Hypothalamus (tissue), 51 donors: Measurements from ENCODE around the gene CDC25B.

Experiments
- DNase-seq, 51 donors: peaks; one replicate each; lab custom pipeline; 2025; lab: John Stamatoyannopoulos, UW

Gene CDC25B

DNA sequence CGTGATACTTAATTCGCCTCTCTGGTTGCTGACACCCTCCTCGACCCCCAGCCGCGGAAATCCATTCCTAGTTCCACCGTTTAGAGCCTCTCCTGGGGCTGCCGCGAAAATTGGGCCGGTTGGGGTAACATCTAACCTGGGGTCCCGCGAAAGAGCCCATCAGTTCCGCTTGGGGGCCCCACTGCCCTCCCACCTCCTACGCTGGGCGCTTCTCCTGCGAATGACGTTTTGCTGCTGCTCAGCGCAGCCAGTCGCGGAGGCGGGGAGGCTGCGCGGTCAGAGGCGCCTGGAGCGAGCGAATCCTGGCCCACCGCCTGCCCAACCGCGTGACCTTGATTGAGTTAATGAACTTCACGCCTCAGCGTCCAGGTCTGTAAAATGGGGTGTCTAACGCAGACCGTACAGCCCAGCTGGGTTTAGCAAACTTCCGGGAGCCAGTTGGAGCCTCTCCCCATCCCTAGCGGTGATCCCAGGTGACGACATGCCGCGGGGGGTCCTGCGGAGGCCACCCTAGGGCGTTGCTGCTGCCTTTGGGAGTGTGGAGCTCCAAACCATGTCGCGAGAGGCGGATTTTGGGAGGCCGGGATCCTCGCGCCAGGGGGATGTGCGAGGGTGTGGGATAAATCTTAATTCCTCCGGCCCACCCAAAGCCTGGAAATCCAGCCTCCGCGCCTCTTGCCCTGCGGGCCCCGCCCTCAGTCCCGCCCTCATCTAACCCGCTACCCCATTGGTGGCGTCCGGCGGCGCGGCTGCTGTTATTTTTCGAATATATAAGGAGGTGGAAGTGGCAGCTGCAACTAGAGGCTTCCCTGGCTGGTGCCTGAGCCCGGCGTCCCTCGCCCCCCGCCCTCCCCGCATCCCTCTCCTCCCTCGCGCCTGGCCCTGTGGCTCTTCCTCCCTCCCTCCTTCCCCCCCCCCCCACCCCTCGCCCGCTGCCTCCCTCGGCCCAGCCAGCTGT lies at the start of gene CDC25B:
Gene CDC25B, plus strand, starts transcription at position 800 of the 958 bp plus-strand sequence. CDS start 222 bp downstream, outside the sequence.
- peak; percentile 54 to 96 (median 90) for DNase-seq

DNA sequence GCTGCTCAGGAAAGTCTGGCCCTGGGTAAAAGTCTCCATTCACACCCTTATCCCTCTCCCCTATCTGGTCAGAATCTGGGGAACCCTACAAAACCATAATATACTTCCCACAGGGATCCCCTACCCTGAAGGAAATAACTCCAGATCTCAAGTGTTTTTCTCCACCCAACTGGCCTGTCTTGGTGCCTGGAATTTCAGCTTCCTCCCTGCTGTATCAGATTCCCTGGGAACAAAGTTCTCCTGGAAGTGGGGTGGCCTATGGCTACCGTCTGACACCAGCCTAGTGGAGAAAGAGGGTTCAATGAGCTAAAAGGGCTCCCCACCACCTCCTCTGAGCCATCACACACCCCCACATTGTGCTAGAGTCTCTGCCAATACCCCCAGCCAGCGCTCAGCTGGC lies 48.6 kb upstream of the CDC25B start:
- no peak for DNase-seq

DNA sequence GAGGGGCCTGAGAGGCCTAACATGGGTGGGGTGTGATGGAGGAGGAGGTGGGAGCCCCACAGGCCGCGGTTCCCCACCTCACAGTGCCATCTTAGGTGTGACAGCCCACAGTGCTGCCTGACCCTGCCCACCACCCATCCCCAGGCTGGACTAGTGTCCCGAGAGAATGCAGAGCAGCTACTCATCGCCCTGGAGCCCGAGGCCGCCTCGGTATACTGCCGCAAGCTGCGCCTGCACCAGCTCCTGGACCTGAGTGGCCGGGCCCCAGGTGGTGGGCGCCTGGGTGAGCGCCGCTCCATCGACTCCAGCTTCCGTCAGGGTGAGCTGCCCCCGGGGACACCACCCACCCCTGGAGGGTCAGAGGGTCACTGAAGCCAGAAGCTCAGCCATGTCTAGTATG lies 48.0 kb upstream of the CDC25B start:
- no peak for DNase-seq

DNA sequence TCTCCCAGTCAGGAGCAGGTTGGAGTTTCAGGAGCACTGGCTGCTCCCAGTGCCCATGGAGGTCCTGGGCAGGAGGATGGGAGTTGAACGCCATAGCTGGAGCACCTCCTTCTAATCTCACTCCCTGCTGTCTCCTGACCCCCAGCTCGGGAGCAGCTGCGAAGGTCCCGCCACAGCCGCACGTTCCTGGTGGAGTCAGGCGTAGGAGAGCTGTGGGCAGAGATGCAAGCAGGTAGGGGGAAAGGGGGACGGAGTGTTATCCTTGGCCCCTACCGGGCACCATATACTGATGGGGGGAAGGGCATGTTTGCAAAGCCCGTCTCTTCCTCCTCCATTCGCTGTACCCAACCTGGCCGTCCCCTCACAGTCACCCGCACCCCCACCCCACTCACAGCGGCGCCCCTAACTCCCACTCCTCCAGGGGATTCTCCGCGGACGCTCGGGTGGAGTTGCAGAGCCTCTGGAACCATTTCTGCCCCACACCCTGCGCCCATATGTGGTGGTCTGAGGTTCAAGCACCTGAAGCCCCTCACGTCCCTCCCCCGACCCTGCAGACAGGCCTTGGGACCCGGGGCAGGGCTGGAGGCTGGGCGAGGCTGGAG lies 46.9 kb upstream of the CDC25B start:
- DNase-seq = no peak

DNA sequence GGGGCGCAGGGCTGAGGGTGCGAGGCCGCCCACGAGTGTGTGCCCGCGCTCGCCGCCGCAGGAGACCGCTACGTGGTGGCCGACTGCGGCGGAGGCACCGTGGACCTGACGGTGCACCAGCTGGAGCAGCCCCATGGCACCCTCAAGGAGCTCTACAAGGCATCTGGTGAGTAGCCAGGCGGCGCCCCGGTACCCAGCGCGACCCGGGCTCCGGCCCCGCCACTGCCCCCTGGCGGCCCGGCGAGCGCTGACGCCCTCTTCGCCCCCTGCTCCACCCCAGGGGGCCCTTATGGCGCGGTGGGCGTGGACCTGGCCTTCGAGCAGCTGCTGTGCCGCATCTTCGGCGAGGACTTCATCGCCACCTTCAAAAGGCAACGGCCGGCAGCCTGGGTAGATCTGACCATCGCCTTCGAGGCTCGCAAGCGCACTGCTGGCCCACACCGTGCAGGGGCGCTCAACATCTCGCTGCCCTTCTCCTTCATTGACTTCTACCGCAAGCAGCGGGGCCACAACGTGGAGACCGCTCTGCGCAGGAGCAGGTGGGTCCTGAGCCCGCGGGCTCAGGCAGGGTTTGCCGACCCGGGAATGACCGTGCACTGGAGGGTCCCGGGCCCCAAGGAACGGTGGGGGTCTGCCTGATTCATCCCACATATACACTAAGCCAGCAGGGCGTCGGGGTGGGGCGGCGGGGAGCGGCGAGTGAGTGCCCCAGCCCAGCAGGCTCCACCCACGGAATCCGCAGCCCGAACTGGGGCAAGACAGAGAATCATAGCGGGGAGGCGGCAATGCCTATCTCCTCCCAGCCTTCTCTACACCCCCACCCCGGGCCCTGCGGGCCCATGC lies 46.2 kb upstream of the CDC25B start:
- DNase-seq = peak in 12 of 51 donors; percentile 4 to 60 (median 14)

DNA sequence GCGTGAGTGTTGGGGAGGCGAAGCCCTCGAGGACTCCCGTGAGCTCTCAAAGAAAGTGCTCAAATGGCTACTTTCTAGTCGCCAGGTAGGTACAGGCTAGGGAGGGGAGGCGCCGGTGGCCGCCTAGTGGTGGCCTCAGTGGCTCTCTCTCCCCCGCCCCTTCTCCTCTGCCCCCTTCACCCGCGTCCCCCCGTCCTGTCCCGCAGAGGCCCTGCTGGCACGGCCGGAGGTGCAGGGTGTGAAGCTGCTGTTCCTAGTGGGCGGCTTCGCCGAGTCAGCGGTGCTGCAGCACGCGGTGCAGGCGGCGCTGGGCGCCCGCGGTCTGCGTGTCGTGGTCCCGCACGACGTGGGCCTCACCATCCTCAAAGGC lies 44.8 kb upstream of the CDC25B start:
- no peak for DNase-seq

DNA sequence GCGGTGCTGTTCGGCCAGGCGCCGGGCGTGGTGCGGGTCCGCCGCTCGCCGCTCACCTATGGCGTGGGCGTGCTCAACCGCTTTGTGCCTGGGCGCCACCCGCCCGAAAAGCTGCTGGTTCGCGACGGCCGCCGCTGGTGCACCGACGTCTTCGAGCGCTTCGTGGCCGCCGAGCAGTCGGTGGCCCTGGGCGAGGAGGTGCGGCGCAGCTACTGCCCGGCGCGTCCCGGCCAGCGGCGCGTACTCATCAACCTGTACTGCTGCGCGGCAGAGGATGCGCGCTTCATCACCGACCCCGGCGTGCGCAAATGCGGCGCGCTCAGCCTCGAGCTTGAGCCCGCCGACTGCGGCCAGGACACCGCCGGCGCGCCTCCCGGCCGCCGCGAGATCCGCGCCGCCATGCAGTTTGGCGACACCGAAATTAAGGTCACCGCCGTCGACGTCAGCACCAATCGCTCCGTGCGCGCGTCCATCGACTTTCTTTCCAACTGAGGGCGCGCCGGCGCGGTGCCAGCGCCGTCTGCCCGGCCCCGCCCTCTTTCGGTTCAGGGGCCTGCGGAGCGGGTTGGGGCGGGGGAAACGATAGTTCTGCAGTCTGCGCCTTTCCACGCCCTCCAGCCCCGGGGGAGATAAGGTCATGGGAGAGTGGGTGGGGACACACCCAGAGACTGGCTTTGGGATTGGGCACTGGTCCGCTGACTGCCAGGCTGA lies 44.3 kb upstream of the CDC25B start:
- peak in 17 of 51 donors; percentile 8 to 65 (median 24) for DNase-seq

DNA sequence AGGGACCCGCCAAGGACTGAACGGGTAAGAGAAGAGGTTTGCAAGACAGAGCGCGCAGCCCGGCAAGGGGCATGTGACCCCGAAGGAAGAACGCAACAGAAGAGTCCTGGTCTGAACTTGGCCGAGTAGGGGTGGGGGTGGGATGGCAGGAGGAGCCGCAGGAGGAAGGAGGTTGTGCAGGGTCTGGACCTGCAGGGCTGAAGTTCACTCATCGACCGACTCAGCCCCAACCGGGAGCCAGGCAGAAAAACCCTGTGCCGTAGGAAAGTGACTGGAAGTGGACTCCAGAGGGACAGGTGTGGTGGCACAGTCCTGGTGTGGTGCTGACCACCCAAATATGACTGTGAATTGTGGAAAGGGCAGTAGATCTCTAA lies 43.7 kb upstream of the CDC25B start:
- peak in 1 of 51 donors; percentile 11 for DNase-seq

DNA sequence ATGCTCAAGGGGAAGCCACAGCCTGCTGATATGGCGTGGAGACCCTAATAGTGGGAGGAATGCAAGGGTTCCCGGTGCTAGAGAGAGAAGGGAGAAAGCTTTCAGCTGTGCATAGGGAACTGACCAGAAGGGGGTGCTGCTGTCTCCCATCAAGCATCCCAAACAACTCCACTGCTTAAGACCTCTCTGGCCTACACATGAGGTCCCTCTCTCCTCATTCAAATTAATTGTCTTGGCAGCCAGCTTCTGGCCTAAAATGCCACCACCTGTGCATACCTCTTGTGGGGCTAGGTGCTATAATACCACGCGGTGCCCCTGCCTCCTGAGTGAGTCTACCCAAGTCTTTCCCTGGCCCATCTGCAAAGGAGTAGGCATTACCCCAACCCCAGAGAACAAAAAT lies 43.0 kb upstream of the CDC25B start:
- peak in 25 of 51 donors; percentile 2 to 66 (median 30) for DNase-seq

DNA sequence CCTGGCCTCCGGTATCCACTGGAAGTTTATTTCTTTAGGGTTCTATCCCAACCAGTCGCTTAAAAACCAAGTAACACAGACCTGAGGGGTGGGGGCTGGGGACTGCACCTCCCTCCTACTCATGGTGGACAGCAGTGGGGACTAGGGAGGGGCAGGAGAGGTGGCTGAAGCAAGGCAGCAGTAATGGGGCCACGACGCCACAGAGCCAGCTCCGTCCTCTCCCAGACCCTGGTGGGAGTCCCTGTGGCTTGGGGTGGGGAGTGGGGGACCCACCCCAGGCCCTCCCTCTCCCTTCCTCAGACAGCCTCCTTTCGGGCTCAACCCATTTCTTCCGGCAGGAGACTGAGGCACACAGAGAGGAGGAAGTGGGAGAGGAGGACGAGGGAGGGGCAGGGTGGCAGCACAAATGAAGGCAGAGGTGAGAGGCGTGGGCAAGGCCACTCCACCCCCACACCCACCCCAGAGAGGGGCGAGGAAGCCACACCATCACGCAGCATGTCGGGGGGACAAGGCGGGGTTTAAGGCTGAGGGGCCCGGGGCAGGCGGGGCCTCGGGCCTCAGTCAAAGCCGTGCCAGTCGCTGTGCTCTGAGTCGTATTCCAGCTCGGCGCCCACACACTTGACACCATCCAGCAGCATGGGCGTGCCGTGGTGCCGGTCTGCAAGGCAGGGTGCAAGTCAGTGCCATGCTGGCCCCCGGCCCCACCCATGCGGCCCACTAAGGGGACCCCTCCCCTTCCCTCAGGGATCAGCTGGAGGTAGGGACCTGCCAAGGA lies 42.4 kb upstream of the CDC25B start:
- DNase-seq = no peak

DNA sequence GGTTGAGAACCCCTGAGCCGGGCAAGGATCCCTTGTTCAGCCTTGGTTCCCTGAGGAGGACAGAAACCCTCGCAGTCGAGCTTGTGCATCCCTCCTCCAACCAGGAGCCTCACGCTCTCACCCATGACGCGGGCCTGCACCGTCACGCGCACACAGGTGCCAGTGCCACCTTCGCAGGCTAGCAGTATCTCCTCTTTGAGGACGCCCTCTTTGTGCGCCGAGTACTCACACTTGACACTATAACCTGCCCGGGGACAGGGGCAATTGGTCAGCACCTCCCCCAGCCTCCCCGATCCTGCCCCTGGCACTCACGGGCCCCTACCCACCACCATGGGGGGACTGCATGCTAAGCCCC lies 41.9 kb upstream of the CDC25B start:
- no peak for DNase-seq

DNA sequence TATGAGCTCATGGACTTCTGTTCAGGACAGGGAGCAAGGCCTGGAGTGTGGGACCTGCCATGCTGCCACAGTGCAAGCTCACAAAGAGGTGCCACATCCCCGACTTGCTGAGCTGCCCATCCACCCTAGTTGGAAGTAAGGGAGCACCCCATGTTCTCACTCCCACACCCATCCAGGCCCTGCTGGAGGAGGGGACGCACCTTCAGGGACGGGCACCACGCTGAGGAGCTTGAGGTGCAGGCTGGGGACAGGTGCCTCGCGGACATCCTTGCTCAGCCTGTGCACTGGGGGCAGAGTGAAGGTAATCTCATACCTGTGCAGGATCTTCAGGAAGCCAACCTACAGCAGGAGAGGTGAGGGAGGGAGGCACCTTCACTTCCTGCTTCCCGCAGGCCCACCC lies 40.8 kb upstream of the CDC25B start:
- DNase-seq = no peak

DNA sequence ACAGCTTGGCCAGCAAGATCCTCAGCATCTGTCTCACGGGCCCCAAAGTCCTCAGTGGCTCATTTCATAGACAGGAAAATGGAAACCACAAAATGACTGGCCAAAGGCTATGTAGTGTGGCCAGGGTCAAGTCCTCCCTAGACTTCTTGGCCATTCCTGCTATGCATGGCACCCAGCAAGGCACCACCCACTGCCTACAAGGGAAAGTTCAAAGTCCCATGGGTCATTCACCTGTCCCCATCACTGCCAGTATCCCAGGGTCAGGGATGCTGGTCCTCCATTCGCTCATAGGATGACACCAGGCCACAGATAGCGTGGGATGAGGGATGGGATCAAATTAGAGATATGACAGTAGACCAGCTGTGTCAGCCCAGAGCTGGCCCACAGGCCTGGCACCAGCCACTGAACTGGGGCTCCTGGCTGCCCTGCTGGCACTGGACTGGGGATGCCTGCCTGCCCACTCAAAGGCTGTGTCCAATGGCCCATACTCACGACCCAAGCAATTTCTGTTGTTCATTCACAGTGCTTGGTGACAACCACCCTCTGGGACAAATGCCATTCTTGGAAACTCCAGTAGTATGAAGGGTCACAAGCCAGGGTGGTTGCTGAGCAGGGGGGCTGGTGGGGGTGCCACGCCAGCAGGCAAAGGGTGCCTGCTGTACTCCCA lies 40.2 kb upstream of the CDC25B start:
- peak in 3 of 51 donors; percentile 17 to 20 (median 18) for DNase-seq

DNA sequence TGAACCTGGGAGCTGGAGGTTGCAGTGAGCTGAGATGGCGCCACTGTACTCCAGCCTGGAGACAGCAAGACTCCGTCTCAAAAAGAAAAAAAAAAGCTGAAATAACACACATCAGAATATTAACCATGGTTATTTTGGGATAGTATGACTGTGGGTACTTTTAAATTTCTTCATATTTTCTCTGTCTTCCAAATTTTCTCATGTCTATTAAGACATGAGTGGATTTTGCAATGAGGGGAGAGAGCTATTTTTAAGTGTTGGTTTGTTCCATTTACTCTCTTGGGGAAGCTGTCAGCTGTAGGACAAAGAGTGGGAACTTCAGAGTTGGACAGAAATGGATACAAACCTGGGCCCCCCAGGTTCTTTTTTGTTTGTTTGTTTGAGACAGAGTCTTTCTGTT lies 38.8 kb upstream of the CDC25B start:
- no peak for DNase-seq

DNA sequence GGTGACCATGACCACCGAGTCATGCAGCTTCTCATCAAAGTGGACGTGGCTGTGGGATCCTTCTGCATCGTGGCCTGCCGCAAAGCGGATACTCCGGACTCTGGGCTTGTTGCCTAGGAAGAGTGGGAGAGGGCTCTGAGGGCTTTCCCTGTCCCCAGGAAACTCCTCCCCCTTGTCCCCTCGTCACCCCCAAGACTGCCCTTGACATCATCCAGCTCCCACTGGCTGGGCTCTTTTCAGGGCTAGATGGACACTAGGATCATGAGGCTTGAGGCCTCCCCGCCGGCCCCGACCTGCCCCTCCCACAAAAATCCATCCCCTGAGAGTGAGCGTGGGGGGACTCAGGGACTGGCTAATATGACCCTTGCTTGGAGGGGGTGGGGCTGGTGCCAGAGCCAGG lies 37.5 kb upstream of the CDC25B start:
- no peak for DNase-seq

DNA sequence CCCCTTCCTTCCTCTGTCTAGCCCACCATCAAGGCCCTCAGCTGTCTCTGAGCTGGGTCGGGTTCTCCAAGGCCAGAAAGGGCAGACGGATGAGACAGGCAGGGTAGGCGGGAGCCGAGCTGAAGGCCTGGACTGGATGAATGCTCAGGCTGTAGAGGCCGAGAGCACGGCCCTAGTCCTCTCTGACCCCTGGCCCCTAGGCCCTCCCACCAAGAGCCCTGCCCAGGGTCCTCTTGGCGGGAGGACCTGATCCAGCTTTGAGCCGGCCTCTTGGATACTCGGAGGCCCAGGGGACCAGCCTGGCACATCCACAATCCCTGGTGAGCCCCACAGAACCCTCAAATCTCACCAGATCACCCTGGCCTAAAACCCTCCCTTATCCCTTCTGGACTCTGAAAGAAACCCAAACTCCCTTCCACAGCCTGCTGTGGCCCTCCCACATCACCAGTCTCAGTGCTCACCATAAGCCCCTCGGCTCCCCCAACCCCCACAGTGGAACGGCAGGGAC lies 36.7 kb upstream of the CDC25B start:
- DNase-seq = no peak

DNA sequence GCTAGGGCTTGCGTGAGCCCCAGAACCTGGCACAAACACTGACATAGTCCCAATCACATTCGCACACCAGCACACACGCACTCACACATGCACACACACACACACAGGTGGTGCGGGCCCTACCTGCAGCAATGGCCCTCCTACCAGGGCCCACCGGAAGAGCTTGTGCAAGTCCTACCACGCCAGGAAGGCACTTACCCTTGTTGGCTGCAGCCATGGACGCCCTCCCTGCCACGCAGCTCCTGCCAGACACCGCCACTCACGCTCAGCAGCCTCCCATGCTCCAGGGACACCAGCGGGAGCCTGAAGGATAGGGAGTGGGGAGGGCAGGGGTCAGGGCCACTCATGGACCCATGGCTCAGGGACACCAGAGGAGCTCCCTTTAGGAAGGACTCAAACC lies 36.2 kb upstream of the CDC25B start:
- no peak for DNase-seq

DNA sequence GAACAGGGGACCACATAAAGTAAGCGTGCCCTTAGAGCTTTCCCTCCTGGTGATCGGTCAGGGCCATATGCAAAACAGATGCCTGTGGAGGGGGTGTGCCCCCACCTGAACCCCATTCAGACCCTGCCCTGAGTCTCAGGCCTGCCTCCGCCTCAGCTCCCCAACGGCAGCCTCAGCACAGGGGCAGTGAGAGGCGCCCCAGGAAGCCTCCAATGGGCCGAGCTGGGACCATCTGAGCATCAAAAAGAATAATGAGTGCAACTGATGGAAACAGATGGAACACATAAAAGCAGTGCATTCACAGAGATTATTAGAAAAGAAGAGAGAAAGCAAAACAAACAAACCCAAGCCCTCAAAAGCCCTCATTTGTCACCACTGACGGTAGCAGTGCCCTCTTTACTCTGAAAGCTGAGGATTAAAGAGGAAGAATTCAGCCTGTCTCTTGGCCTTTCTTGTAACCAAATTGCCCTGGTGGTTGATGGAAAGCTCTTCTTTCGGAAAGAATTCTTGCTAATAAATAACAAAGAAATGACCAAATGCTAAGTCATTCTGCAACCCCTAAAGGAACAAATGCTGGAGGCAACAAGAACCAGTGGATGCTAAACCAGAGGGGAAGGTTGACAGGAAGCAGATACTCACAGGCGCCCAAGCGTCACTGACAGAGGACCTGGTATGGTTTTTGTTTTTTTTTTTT lies 35.3 kb upstream of the CDC25B start:
- no peak for DNase-seq
